Parathyroid adenoma (tissue), 2 donors: ENCODE results near the gene EVI5L.

ENCODE experiments used
- H2AFZ ChIP-seq: fragments of 300-600 bp; sonication (generic); one replicate; pipeline ENCODE4 v1.7.0; 2017; ENCODE audit warnings: antibody characterized with exemption, mild to moderate bottlenecking
- H3K27ac ChIP-seq: fragments of 300-600 bp; sonication (generic); one replicate; pipeline ENCODE4 v1.7.0; 2017
- H3K27me3 ChIP-seq: fragments of 300-600 bp; sonication (generic); one replicate; pipeline ENCODE4 v1.7.0; 2017; ENCODE audit warnings: low read length; ENCODE audit not compliant: control insufficient read depth, insufficient read depth
- H3K36me3 ChIP-seq: fragments of 300-600 bp; sonication (generic); one replicate; pipeline ENCODE4 v1.7.0; 2017; ENCODE audit warnings: low read length; ENCODE audit not compliant: control insufficient read depth, insufficient read depth
- H3K4me1 ChIP-seq: fragments of 300-600 bp; sonication (generic); one replicate; pipeline ENCODE4 v1.7.0; 2017; ENCODE audit warnings: control low read depth
- H3K4me2 ChIP-seq: fragments of 300-600 bp; sonication (generic); one replicate; pipeline ENCODE4 v1.7.0; 2017; ENCODE audit warnings: low read length
- H3K4me3 ChIP-seq: fragments of 300-600 bp; sonication (generic); one replicate; pipeline ENCODE4 v1.7.0; 2017; ENCODE audit warnings: low read depth, low read length
- H3K79me2 ChIP-seq: fragments of 300-600 bp; sonication (generic); one replicate; pipeline ENCODE4 v1.7.0; 2017; ENCODE audit warnings: control low read depth
- H3K9ac ChIP-seq: fragments of 300-600 bp; sonication (generic); one replicate; pipeline ENCODE4 v1.7.0; 2017; ENCODE audit warnings: mild to moderate bottlenecking
- H3K9me3 ChIP-seq: fragments of 300-600 bp; sonication (generic); one replicate; pipeline ENCODE4 v1.7.0; 2017; ENCODE audit warnings: low read length; ENCODE audit not compliant: control insufficient read depth
- TF ChIP-seq, protein P1 (sequence below): fragments of 300-600 bp; sonication (generic); IDR thresholded peaks from one replicate; pipeline ENCODE4 v1.7.0; 2017; ENCODE audit warnings: antibody characterized with exemption, mild to moderate bottlenecking
- donor health status: primary hyperparathyroidism.

Gene EVI5L

DNA sequence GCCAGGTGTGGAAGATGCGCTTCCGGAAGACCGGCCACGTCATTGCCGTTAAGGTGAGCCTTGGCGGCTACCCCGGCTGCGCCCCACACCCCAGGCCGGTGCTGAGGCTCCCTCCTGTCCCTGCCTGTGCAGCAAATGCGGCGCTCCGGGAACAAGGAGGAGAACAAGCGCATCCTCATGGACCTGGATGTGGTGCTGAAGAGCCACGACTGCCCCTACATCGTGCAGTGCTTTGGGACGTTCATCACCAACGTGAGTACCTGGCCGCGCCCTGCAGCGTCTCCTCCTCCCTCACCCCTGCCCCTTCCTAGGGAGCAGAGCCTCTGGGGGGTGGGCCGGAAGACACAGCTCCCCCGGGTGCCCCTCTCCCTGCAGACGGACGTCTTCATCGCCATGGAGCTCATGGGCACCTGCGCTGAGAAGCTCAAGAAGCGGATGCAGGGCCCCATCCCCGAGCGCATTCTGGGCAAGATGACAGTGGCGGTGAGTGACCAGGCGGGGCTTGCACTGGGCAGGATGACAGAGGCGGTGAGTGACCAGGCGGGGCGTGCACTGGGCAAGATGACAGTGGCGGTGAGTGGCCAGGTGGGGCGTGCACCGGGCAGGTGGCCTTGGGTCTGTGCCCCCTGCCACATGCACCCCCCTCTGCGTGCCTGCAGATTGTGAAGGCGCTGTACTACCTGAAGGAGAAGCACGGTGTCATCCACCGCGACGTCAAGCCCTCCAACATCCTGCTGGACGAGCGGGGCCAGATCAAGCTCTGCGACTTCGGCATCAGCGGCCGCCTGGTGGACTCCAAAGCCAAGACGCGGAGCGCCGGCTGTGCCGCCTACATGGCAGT lies 80.5 kb downstream of the EVI5L start:
- TF ChIP-seq, protein P1, sequence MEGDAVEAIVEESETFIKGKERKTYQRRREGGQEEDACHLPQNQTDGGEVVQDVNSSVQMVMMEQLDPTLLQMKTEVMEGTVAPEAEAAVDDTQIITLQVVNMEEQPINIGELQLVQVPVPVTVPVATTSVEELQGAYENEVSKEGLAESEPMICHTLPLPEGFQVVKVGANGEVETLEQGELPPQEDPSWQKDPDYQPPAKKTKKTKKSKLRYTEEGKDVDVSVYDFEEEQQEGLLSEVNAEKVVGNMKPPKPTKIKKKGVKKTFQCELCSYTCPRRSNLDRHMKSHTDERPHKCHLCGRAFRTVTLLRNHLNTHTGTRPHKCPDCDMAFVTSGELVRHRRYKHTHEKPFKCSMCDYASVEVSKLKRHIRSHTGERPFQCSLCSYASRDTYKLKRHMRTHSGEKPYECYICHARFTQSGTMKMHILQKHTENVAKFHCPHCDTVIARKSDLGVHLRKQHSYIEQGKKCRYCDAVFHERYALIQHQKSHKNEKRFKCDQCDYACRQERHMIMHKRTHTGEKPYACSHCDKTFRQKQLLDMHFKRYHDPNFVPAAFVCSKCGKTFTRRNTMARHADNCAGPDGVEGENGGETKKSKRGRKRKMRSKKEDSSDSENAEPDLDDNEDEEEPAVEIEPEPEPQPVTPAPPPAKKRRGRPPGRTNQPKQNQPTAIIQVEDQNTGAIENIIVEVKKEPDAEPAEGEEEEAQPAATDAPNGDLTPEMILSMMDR = no peak
- Histone ChIP-seq H3K9ac (no peak overlapping the region), H3K4me1 (peaks cover 6% of the 10 kb centered on the region), H3K36me3 (no peaks in the 10 kb centered on the region), H3K9me3 (no peaks in the 10 kb centered on the region), H2AFZ (no peak overlapping the region), H3K4me2 (no peak overlapping the region), H3K27me3 (no peaks in the 10 kb centered on the region), H3K4me3 (no peak overlapping the region), H3K27ac (no peak overlapping the region), H3K79me2 (peaks cover 23% of the 10 kb centered on the region)

DNA sequence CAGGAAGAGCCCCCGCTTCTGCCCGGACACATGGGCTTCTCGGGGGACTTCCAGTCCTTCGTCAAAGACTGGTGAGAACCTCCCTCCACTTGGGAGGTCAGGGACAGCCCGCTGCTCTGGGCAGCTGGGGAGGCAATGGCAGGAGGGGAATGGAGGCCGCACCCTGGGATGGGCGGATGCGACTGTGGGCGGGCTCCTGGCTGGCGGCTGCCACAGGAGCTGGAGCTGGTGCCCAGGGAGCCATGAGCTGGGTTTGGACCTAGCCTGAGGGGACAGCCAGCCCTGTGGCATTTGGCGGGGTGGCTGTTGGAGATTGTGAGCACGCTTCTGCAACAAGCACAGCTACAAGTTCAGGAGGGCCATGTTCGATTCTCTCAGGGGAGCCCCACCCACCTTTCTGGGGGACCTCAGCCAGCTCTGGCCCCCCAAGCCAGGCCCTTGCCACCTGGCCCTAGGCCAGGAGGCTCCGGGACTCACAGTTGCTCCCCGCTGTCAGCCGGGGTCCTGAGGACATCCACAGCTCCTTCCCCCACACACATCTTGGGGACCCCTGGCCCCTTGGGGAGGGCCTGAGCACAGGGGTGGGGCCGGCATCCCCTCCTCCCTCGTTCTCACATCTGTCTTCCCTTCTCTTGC lies 81.6 kb downstream of the EVI5L start:
- TF ChIP-seq, protein P1 = no peak
- Histone ChIP-seq H3K9me3 (no peaks in the 10 kb centered on the region), H3K4me3 (no peak overlapping the region), H3K36me3 (no peaks in the 10 kb centered on the region), H3K4me1 (no peaks in the 10 kb centered on the region), H3K79me2 (peaks cover 12% of the 10 kb centered on the region), H2AFZ (no peak overlapping the region), H3K9ac (no peak overlapping the region), H3K27me3 (no peaks in the 10 kb centered on the region), H3K4me2 (no peak overlapping the region), H3K27ac (no peak overlapping the region)

DNA sequence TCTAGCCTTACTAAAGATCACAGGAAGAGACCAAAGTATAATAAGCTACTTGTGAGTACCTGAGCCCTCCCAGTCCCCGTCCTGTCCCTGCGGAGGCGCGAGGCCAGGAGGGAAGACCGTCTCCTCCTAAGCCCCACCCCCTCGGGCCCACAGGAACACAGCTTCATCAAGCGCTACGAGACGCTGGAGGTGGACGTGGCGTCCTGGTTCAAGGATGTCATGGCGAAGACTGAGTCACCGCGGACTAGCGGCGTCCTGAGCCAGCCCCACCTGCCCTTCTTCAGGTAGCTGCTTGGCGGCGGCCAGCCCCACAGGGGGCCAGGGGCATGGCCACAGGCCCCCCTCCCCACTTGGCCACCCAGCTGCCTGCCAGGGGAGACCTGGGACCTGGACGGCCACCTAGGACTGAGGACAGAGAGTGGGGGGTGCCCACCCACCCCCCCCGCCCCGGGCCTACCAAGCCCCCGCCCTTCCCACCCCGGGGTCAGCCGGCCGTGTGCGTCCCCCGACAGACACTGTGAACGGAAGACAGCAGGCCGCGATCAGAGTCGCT lies 82.2 kb downstream of the EVI5L start:
- no peak overlapping the region for H3K27ac ChIP-seq
- no peaks in the 10 kb centered on the region for H3K9me3 ChIP-seq
- no peak overlapping the region for H2AFZ ChIP-seq
- H3K4me1 ChIP-seq = no peaks in the 10 kb centered on the region
- H3K4me2 ChIP-seq = no peak overlapping the region
- no peaks in the 10 kb centered on the region for H3K27me3 ChIP-seq
- H3K79me2 ChIP-seq = peaks cover 9% of the 10 kb centered on the region
- H3K4me3 ChIP-seq = no peak overlapping the region
- TF ChIP-seq, protein P1 = no peak
- H3K36me3 ChIP-seq = no peaks in the 10 kb centered on the region
- H3K9ac ChIP-seq = no peak overlapping the region

DNA sequence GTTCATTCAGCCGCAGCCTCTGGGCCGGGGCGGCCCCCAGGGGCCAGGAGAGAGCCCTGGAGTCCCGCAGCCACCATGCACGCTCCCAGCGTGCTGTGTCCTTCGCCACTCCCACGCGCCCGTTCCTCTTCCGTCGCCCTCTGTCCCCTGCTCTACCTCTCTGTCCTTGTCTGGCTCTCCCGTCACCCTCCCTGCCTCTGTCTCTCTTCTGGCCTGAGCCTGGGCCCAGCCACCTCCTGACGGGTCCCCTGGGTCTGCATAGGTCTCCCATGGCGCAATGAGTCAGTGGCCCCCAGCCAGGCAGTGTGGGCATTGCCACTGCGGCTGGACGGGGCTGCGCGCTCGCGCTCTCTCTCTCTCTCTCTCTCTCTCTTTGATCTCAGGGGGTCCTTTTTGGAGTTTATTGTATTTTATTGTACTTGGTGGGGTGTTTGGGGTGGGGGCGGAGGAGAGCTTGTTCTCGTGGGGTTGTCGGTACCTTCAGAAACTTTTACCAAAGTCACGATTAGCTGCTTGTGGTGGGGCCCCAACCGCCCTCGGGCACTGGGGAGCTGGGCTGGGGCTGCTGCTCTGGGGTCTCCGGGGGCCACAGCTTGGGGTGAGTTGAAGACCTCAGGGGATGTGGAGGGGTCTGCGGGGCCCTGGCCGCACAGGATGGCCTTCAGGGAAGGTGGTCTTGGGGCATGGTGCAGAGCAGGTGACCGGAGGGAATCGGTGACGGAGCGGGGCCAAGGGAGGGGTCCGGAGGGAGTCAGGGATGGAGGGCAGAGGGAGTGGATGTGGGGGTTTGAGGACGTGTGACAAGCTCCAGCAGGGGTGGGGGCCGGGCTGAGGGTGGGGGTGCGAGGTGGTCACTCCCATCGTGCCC lies 82.9 kb downstream of the EVI5L start:
- H3K27me3 ChIP-seq = no peaks in the 10 kb centered on the region
- TF ChIP-seq, protein P1 = no peak

More for the DNA sequence above, 82.9 kb downstream of the EVI5L start:
- Histone ChIP-seq H3K4me1 (no peaks in the 10 kb centered on the region), H3K4me3 (no peak overlapping the region), H3K79me2 (peaks cover 2% of the 10 kb centered on the region), H3K36me3 (no peaks in the 10 kb centered on the region), H3K9me3 (no peaks in the 10 kb centered on the region), H3K27ac (no peak overlapping the region), H3K9ac (no peak overlapping the region), H3K4me2 (no peak overlapping the region), H2AFZ (no peak overlapping the region)
